HepG2 (cell line): Measurements from ENCODE around the gene GNAT2. TPM values are rescaled to one million over a fixed set of nuclear protein-coding genes. Genes with fewer than 3 reads are reported as not detected.
A peak's percentile ranks its signal among the peaks of the same experiment; 100 is the strongest.

ENCODE experiments used
- ATAC-seq: fragments of 200-7000 bp; cut with Tn5 transposase; 3 replicates; pipeline ENCODE4 v1.9.1; 2020; ENCODE audit warnings: mild to moderate bottlenecking, moderate library complexity
- BruUV-seq: library from RNA; stranded (reverse); fragments of 400-500 nt; replicated peaks from 2 replicates; lab custom pipeline; 2021; lab: Mats Ljungman, UMichigan
- CTCF ChIA-PET: fragments of 300-600 bp; formaldehyde crosslinking; extraction: SDS; loops from one replicate; lab custom pipeline; 2021; ENCODE audit warnings: low total read pairs, inconsistent platforms, low intra/inter-chr PET ratio; lab: Yijun Ruan, JAX
- POLR2A ChIA-PET: fragments of 350-600 bp; sonication (Branson Sonifier 250); formaldehyde crosslinking; loops from one replicate; lab custom pipeline; 2020; ENCODE audit warnings: antibody characterized with exemption, inconsistent platforms; lab: Yijun Ruan, JAX
- DNase-seq: peaks from one replicate; pipeline ENCODE4 v3.0.0-alpha.2; 2015; ENCODE audit warnings: low spot score
- FAIRE-seq: peaks from 3 replicates; lab custom pipeline; 2011; peaks lifted over from hg19 to GRCh38; lab: Jason Lieb, UNC
- H2AFZ ChIP-seq: one replicate; pipeline ENCODE4 v1.6.1; 2011; ENCODE audit warnings: low read length, inconsistent platforms
- H3K27ac ChIP-seq: fragments of 300-600 bp; 3 replicates; pipeline ENCODE4 v1.8.0; 2011; ENCODE audit warnings: mixed run types, mild to moderate bottlenecking, mixed read lengths, low read length, inconsistent platforms; ENCODE audit not compliant: insufficient read depth; ENCODE audit errors: extremely low read length
- H3K27me3 ChIP-seq, 2 experiments: fragments of 200-600 bp in 1 of 2; 2 replicates in 1 of 2; 3 replicates in 1 of 2; pipeline versions ENCODE4 v1.6.0 to v1.8.0; 2011; ENCODE audit warnings: low read length in 2 of 2, mild to moderate bottlenecking in 2 of 2, moderate library complexity in 2 of 2, inconsistent platforms in 1 of 2; ENCODE audit not compliant: insufficient read depth in 2 of 2, control insufficient read depth in 1 of 2
- H3K36me3 ChIP-seq, 2 experiments: fragments of 200-600 bp in 1 of 2; replicated peaks in 1 of 2; 2 replicates in 1 of 2; 3 replicates in 1 of 2; pipeline versions ENCODE4 v1.5.1 to v1.8.0; 2011; ENCODE audit warnings: low read length in 2 of 2, inconsistent platforms in 1 of 2; ENCODE audit not compliant: insufficient read depth in 2 of 2, control insufficient read depth in 1 of 2
- H3K4me1 ChIP-seq: 2 replicates; pipeline ENCODE4 v1.5.1; 2012; ENCODE audit warnings: low read length, inconsistent platforms; ENCODE audit not compliant: insufficient read depth
- H3K4me2 ChIP-seq: 2 replicates; pipeline ENCODE4 v1.6.0; 2011; ENCODE audit warnings: low read depth, low read length, inconsistent platforms
- H3K4me3 ChIP-seq, 3 experiments: fragments of 200-600 bp in 1 of 3; sonication (generic), shearing (Covaris generic) in 1 of 3; replicated peaks in 1 of 3; 2 replicates each; pipeline ENCODE4 v1.5.1; 2011 to 2016; ENCODE audit warnings: low read length in 3 of 3, inconsistent platforms in 2 of 3, low read depth in 2 of 3, mild to moderate bottlenecking in 2 of 3, control low read depth in 1 of 3, mixed read lengths in 1 of 3; ENCODE audit not compliant: insufficient read depth in 1 of 3
- H3K79me2 ChIP-seq: one replicate; pipeline ENCODE4 v1.6.1; 2011; ENCODE audit warnings: low read length, inconsistent platforms; ENCODE audit not compliant: insufficient read depth
- H3K9ac ChIP-seq: 2 replicates; pipeline ENCODE4 v1.6.0; 2011; ENCODE audit warnings: mild to moderate bottlenecking, low read depth, low read length, inconsistent platforms; ENCODE audit not compliant: insufficient read depth
- H3K9me3 ChIP-seq: 2 replicates; pipeline ENCODE4 v1.5.1; 2012; ENCODE audit warnings: mild to moderate bottlenecking, low read length
- H4K20me1 ChIP-seq: 2 replicates; pipeline ENCODE4 v1.6.0; 2011; ENCODE audit warnings: inconsistent platforms, mild to moderate bottlenecking, low read length, moderate library complexity; ENCODE audit not compliant: insufficient read depth
- MYC ChIP-seq: sonication (generic); formaldehyde crosslinking; IDR thresholded peaks from 2 replicates; pipeline ENCODE4 v1.9.0; 2021; ENCODE audit warnings: missing genetic modification reagents, borderline replicate concordance
- NCOA2 ChIP-seq: sonication (generic); formaldehyde crosslinking; IDR thresholded peaks from 2 replicates; pipeline ENCODE4 v1.8.0; 2022; ENCODE audit warnings: inconsistent platforms
- POLR2AphosphoS5 ChIP-seq: IDR thresholded peaks from 2 replicates; pipeline ENCODE4 v1.6.1; 2012; ENCODE audit warnings: low read depth, low read length
- RFXAP ChIP-seq: sonication (generic); formaldehyde crosslinking; IDR thresholded peaks from 2 replicates; pipeline ENCODE4 v1.4.0; 2020; ENCODE audit warnings: missing genetic modification reagents, borderline replicate concordance
- SP140L ChIP-seq: sonication (generic); formaldehyde crosslinking; IDR thresholded peaks from 2 replicates; pipeline ENCODE4 v1.4.0; 2020; ENCODE audit warnings: missing genetic modification reagents, borderline replicate concordance
- ZBTB34 ChIP-seq: sonication (generic); formaldehyde crosslinking; IDR thresholded peaks from 2 replicates; pipeline ENCODE4 v1.8.0; 2022; ENCODE audit warnings: mild to moderate bottlenecking, missing genetic modification reagents
- ZNF513 ChIP-seq: sonication (generic); formaldehyde crosslinking; conservative IDR thresholded peaks from 2 replicates; pipeline ENCODE4 v1.5.0; 2020; ENCODE audit warnings: missing genetic modification reagents
- ZNF615 ChIP-seq: sonication (generic); formaldehyde crosslinking; IDR thresholded peaks from 2 replicates; pipeline ENCODE4 v1.5.0; 2020; ENCODE audit warnings: mild to moderate bottlenecking, missing genetic modification reagents, borderline replicate concordance
- ZNF790 ChIP-seq: sonication (generic); formaldehyde crosslinking; IDR thresholded peaks from 2 replicates; pipeline ENCODE4 v1.8.0; 2022; ENCODE audit warnings: missing genetic modification reagents, mild to moderate bottlenecking, borderline replicate concordance
- WGBS: methylation state at CpG from one replicate; pipeline ENCODE4 v1.1.6; 2017; ENCODE audit warnings: low lambda C conversion rate; 5-methylcytosine and 5-hydroxymethylcytosine counted together
- in situ Hi-C: cut with HindIII; loops from 2 replicates; pipeline ENCODE4 v1.10.0; 2017; ENCODE audit warnings: low pct_unique_long_range_greater_than_20kb; ENCODE audit not compliant: extremely low pct_ligation_motif_present
- intact Hi-C: fragments of 100-400 bp; cut with micrococcal nuclease; formaldehyde crosslinking; loops from one replicate; pipeline ENCODE4 v1.10.0; 2022; ENCODE audit not compliant: unreplicated experiment
- polyA plus RNA-seq, 8 experiments: library from polyadenylated mRNA; depleted of rRNA in 3 of 8; stranded (reverse) in 7 of 8; unstranded in 1 of 8; fragments of >200 nt; fragmentation: Illumina TruSeq in 4 of 8; extraction: Trizol in 4 of 8; gene quantifications; 2 replicates each; pipeline versions ENCODE4 v1.2.1 to v1.2.3, GENCODE V29; 2011 to 2016; ENCODE audit warnings: low read depth in 4 of 8, missing spikeins in 1 of 8, mixed read lengths in 1 of 8; ENCODE audit not compliant: insufficient read depth in 1 of 8
- total RNA-seq, 5 experiments: library from RNA; depleted of rRNA; stranded (reverse); fragments of >200 nt; fragmentation: Illumina TruSeq; extraction: Trizol; gene quantifications; 2 replicates each; pipeline ENCODE4 v1.2.3, GENCODE V29; 2016; ENCODE audit warnings: low read depth in 1 of 5

The GNAT2 gene
- total and polyA plus RNA-seq, 2 of the 13 experiments (the other 11 are each of a cell fraction or from before 2014, with no cell fraction given): 0.08 to 0.20 TPM

- TF ChIP-seq ZNF513 (CRISPR knock-in tag): no peak
- TF ChIP-seq, all 625 proteins: peak for 33
Measured at GRCh38 chr1:109636201-109636952, 17.0 kb upstream of the GNAT2 start (continued).

- 73% methylated on average over 2 of the region's 2 CpGs for WGBS
- Histone ChIP-seq H3K9ac (no peak overlapping the region), H3K36me3 (peaks cover 10% of the 10 kb centered on the region in 2 experiments), H4K20me1 (no peaks in the 10 kb centered on the region), H2AFZ (no peak overlapping the region), H3K4me1 (peaks cover 27% of the 10 kb centered on the region), H3K79me2 (no peaks in the 10 kb centered on the region), H3K4me2 (peak overlapping the region; percentile 76), H3K4me3 (peak overlapping the region in 1 of 3 experiments; percentile 52; a peak in 2 of 6 replicates), H3K27ac (peak overlapping the region; percentile 39), H3K27me3 (no peaks in the 10 kb centered on the region), H3K9me3 (no peaks in the 10 kb centered on the region)
- ChIA-PET POLR2A (interaction anchor here (0.9 to 2.2 kb wide), 7 partner anchors 10 to 90 kb away, joined by 3 to 14 read pairs (median 4); partner anchors contain the start of genes AMPD2, GNAI3, GNAT2 and GSTM4), CTCF (no interaction called here)
- ATAC-seq: no peak; the same call in 2 of the 3 replicates
- no TSS peak for BruUV-seq
- intact Hi-C loops (no loop called here), in situ Hi-C loops (no loop called here)
- no peak for DNase-seq
- TF ChIP-seq ZNF790 (CRISPR knock-in tag) (no peak), MYC (no peak), RFXAP (CRISPR knock-in tag) (no peak), ZNF615 (CRISPR knock-in tag) (no peak), POLR2AphosphoS5 (no peak), NCOA2 (CRISPR knock-in tag) (no peak), SP140L (no peak), ZBTB34 (CRISPR knock-in tag) (no peak)
- no peak for FAIRE-seq
Measured at GRCh38 chr1:109635862-109636200, 16.4 kb upstream of the GNAT2 start.
